Osteocyte (in vitro differentiated cells): ENCODE measurements around the gene ANXA7. TPM values are rescaled to one million over a fixed set of nuclear protein-coding genes. Genes with fewer than 3 reads are reported as not detected.
"Not testable (repeated sequence)": the region's sequence is repeated elsewhere in the genome, so short reads cannot be mapped to it uniquely, and the experiment has no call there.

Experiments
- DNase-seq: peaks from one replicate; pipeline ENCODE4 v3.0.0; 2021; ENCODE audit warnings: mixed read lengths; ENCODE audit not compliant: unreplicated experiment; ENCODE audit errors: extremely low spot score
- H3K27ac Mint-ChIP-seq: one replicate; pipeline ENCODE4 v1.8.0; 2021; ENCODE audit warnings: mild to moderate bottlenecking, mixed read lengths; ENCODE audit not compliant: unreplicated experiment
- H3K27me3 Mint-ChIP-seq: one replicate; pipeline ENCODE4 v1.8.0; 2021; ENCODE audit warnings: mixed read lengths; ENCODE audit not compliant: unreplicated experiment
- H3K36me3 Mint-ChIP-seq: one replicate; pipeline ENCODE4 v1.8.0; 2021; ENCODE audit warnings: mixed read lengths; ENCODE audit not compliant: unreplicated experiment
- H3K4me1 Mint-ChIP-seq: one replicate; pipeline ENCODE4 v1.8.0; 2021; ENCODE audit warnings: mixed read lengths; ENCODE audit not compliant: unreplicated experiment
- H3K4me3 Mint-ChIP-seq: one replicate; pipeline ENCODE4 v1.8.0; 2021; ENCODE audit warnings: mild to moderate bottlenecking, moderate library complexity, mixed read lengths; ENCODE audit not compliant: unreplicated experiment
- H3K9me3 Mint-ChIP-seq: one replicate; pipeline ENCODE4 v1.8.0; 2021; ENCODE audit warnings: mixed read lengths; ENCODE audit not compliant: unreplicated experiment
- CTCF ChIP-seq: fragments of 200-600 bp; sonication (generic); IDR thresholded peaks from 2 replicates; pipeline ENCODE4 v1.5.0; 2021; ENCODE audit warnings: antibody characterized with exemption, mild to moderate bottlenecking, moderate library complexity
- total RNA-seq: library from RNA; stranded (reverse); gene quantifications from 2 replicates; pipeline ENCODE4 v1.2.1, GENCODE V29; 2021

ANXA7 gene
- total RNA-seq, 1 donor from 2014 or later: 83.5 TPM

- no peaks in the 10 kb centered on the region for H3K4me1 Mint-ChIP-seq
- no peaks in the 10 kb centered on the region for H3K27me3 Mint-ChIP-seq
- H3K36me3 Mint-ChIP-seq: peaks cover 18% of the 10 kb centered on the region
- DNase-seq: no peak
- H3K27ac Mint-ChIP-seq: no peak overlapping the region
- H3K9me3 Mint-ChIP-seq: no peaks in the 10 kb centered on the region
- H3K4me3 Mint-ChIP-seq: no peak overlapping the region
- no peak for TF ChIP-seq CTCF
These were observed 12.2 kb downstream of the ANXA7 start for GRCh38 chr10:73401636-73402035.

- Mint-ChIP-seq H3K4me1 (no peaks in the 10 kb centered on the region), H3K9me3 (no peaks in the 10 kb centered on the region), H3K4me3 (no peak overlapping the region), H3K27ac (no peak overlapping the region), H3K36me3 (peaks cover 28% of the 10 kb centered on the region), H3K27me3 (no peaks in the 10 kb centered on the region)
- no peak for TF ChIP-seq CTCF
- DNase-seq: no peak
These were observed 14.8 kb downstream of the ANXA7 start for GRCh38 chr10:73399063-73399462.

- Mint-ChIP-seq H3K9me3 (no peaks in the 10 kb centered on the region), H3K27ac (no peak overlapping the region), H3K27me3 (no peaks in the 10 kb centered on the region), H3K4me1 (no peaks in the 10 kb centered on the region), H3K4me3 (no peak overlapping the region), H3K36me3 (peaks cover 32% of the 10 kb centered on the region)
- no peak for DNase-seq
- TF ChIP-seq CTCF: peak; percentile 16
These were observed 15.8 kb downstream of the ANXA7 start for GRCh38 chr10:73398024-73398423.

GRCh38 chr10:73394325-73394724 lies 19.5 kb downstream of the ANXA7 start:
- H3K27ac Mint-ChIP-seq, H3K4me1 Mint-ChIP-seq, H3K27me3 Mint-ChIP-seq, H3K4me3 Mint-ChIP-seq, H3K9me3 Mint-ChIP-seq, DNase-seq: not testable (repeated sequence)
- peaks cover 49% of the 10 kb centered on the region for H3K36me3 Mint-ChIP-seq

- Mint-ChIP-seq H3K27ac (no peak overlapping the region), H3K9me3 (no peaks in the 10 kb centered on the region), H3K4me1 (no peaks in the 10 kb centered on the region), H3K36me3 (peaks cover 50% of the 10 kb centered on the region), H3K27me3 (no peaks in the 10 kb centered on the region), H3K4me3 (no peak overlapping the region)
- no peak for TF ChIP-seq CTCF
- DNase-seq: no peak
These were observed 25.6 kb downstream of the ANXA7 start for GRCh38 chr10:73388228-73388627.

- TF ChIP-seq CTCF: no peak
- no peaks in the 10 kb centered on the region for H3K9me3 Mint-ChIP-seq
- no peak overlapping the region for H3K4me3 Mint-ChIP-seq
- DNase-seq: no peak
- H3K27me3 Mint-ChIP-seq: no peaks in the 10 kb centered on the region
- no peaks in the 10 kb centered on the region for H3K4me1 Mint-ChIP-seq
- H3K36me3 Mint-ChIP-seq: peaks cover 50% of the 10 kb centered on the region
- no peak overlapping the region for H3K27ac Mint-ChIP-seq
These were observed 27.3 kb downstream of the ANXA7 start for GRCh38 chr10:73386583-73386982.
